ENCODE measurements around the gene RFTN1.

Gene RFTN1

GRCh38 chr3:16471897-16472296 lies 41.6 kb downstream of the RFTN1 start:
- DNase-seq (ENCODE audit: low read depth in 2 of 2): no peak
- no peak for TF ChIP-seq CTCF (IDR thresholded peaks at IDR 0.05; ENCODE audit: low read depth, low read length)
- no peak overlapping the region for H3K4me3 ChIP-seq (replicated peaks in 1 of 2; ENCODE audit: low read depth in 2 of 2, low read length in 2 of 2)

- TF ChIP-seq CTCF (IDR thresholded peaks at IDR 0.05; ENCODE audit: low read depth, low read length): no peak
- DNase-seq (ENCODE audit: low read depth in 2 of 2): no peak
- H3K4me3 ChIP-seq (replicated peaks in 1 of 2; ENCODE audit: low read depth in 2 of 2, low read length in 2 of 2): no peak overlapping the region
These were observed 42.9 kb downstream of the RFTN1 start for GRCh38 chr3:16470590-16470989.

- H3K4me3 ChIP-seq (replicated peaks in 1 of 2; ENCODE audit: low read depth in 2 of 2, low read length in 2 of 2): no peak overlapping the region
- no peak for DNase-seq (ENCODE audit: low read depth in 2 of 2)
- TF ChIP-seq CTCF (IDR thresholded peaks at IDR 0.05; ENCODE audit: low read depth, low read length): no peak
These were observed 45.0 kb downstream of the RFTN1 start for GRCh38 chr3:16468336-16469098.

GRCh38 chr3:16468002-16468335 lies 45.5 kb downstream of the RFTN1 start:
- no peak for DNase-seq (ENCODE audit: low read depth in 2 of 2)
- no peak overlapping the region for H3K4me3 ChIP-seq (replicated peaks in 1 of 2; ENCODE audit: low read depth in 2 of 2, low read length in 2 of 2)
- no peak for TF ChIP-seq CTCF (IDR thresholded peaks at IDR 0.05; ENCODE audit: low read depth, low read length)

GRCh38 chr3:16467393-16467792 lies 46.1 kb downstream of the RFTN1 start:
- no peak for DNase-seq (ENCODE audit: low read depth in 2 of 2)
- H3K4me3 ChIP-seq (replicated peaks in 1 of 2; ENCODE audit: low read depth in 2 of 2, low read length in 2 of 2): no peak overlapping the region
- no peak for TF ChIP-seq CTCF (IDR thresholded peaks at IDR 0.05; ENCODE audit: low read depth, low read length)

GRCh38 chr3:16466822-16467221 lies 46.7 kb downstream of the RFTN1 start:
- no peak for TF ChIP-seq CTCF (IDR thresholded peaks at IDR 0.05; ENCODE audit: low read depth, low read length)
- DNase-seq (ENCODE audit: low read depth in 2 of 2): no peak
- no peak overlapping the region for H3K4me3 ChIP-seq (replicated peaks in 1 of 2; ENCODE audit: low read depth in 2 of 2, low read length in 2 of 2)
